Smooth muscle cell (in vitro differentiated cells): ENCODE measurements around the gene TBK1. TPM values are rescaled to one million over a fixed set of nuclear protein-coding genes. Genes with fewer than 3 reads are reported as not detected.

Source experiments
- DNase-seq: peaks from one replicate; lab custom pipeline; 2025; ENCODE audit not compliant: unreplicated experiment; lab: John Stamatoyannopoulos, UW
- H2AFZ ChIP-seq: fragments of 200-600 bp; sonication (generic); 2 replicates; pipeline ENCODE4 v1.6.0; 2016; ENCODE audit warnings: antibody characterized with exemption, low read depth, mild to moderate bottlenecking
- H3F3A ChIP-seq: fragments of 200-600 bp; sonication (generic); 2 replicates; pipeline ENCODE4 v1.6.0; 2017; ENCODE audit warnings: antibody characterized with exemption, low read depth
- H3K27ac ChIP-seq: fragments of 200-600 bp; sonication (generic); 2 replicates; pipeline ENCODE4 v1.5.1; 2016; ENCODE audit warnings: low read depth, mild to moderate bottlenecking
- H3K27me3 ChIP-seq: fragments of 200-600 bp; sonication (generic); 2 replicates; pipeline ENCODE4 v1.6.1; 2016; ENCODE audit warnings: low read depth, mild to moderate bottlenecking
- H3K36me3 ChIP-seq: fragments of 200-600 bp; sonication (generic); 2 replicates; pipeline ENCODE4 v1.5.1; 2016; ENCODE audit warnings: low read depth
- H3K4me1 ChIP-seq: fragments of 200-600 bp; sonication (generic); 2 replicates; pipeline ENCODE4 v1.5.1; 2016; ENCODE audit warnings: low read depth
- H3K4me2 ChIP-seq: fragments of 200-600 bp; sonication (generic); 2 replicates; pipeline ENCODE4 v1.6.0; 2016; ENCODE audit warnings: mild to moderate bottlenecking
- H3K4me3 ChIP-seq: fragments of 200-600 bp; sonication (generic); 2 replicates; pipeline ENCODE4 v1.5.1; 2016; ENCODE audit warnings: mild to moderate bottlenecking
- H3K79me2 ChIP-seq: fragments of 200-600 bp; sonication (generic); 2 replicates; pipeline ENCODE4 v1.6.0; 2016; ENCODE audit warnings: low read depth, mild to moderate bottlenecking
- H3K9ac ChIP-seq: fragments of 200-600 bp; sonication (generic); 2 replicates; pipeline ENCODE4 v1.6.0; 2016; ENCODE audit warnings: low read depth
- H3K9me3 ChIP-seq: fragments of 200-600 bp; sonication (generic); replicated peaks from 2 replicates; pipeline ENCODE4 v1.5.1; 2016; ENCODE audit warnings: low read depth
- H4K20me1 ChIP-seq: fragments of 200-600 bp; sonication (generic); 2 replicates; pipeline ENCODE4 v1.6.0; 2016; ENCODE audit warnings: low read depth
- CTCF ChIP-seq: fragments of 200-600 bp; sonication (generic); IDR thresholded peaks from 2 replicates; pipeline ENCODE4 v1.5.1; 2017; ENCODE audit warnings: borderline replicate concordance, mild to moderate bottlenecking, antibody characterized with exemption; ENCODE audit not compliant: insufficient read depth, poor library complexity, severe bottlenecking
- WGBS: methylation state at CpG from one replicate; pipeline ENCODE4 v1.1.7; 2016; ENCODE audit warnings: low lambda C conversion rate; 5-methylcytosine and 5-hydroxymethylcytosine counted together
- polyA plus RNA-seq: library from polyadenylated mRNA; unstranded; fragments of >200 nt; fragmentation: Nextera tagmentation; extraction: Ambion mirVana; gene quantifications from 2 replicates; pipeline ENCODE4 v1.2.1, GENCODE V29; 2016
- total RNA-seq: library from RNA; depleted of rRNA; stranded (reverse); fragments of >200 nt; gene quantifications from 2 replicates; pipeline ENCODE4 v1.2.3, GENCODE V29; 2014

Gene TBK1
- total and polyA plus RNA-seq, 2 experiments from 2014 or later = 16.8 to 28.9 TPM

GRCh38 chr12:64501486-64501885 lies 49.6 kb downstream of the TBK1 start:
- no peaks in the 10 kb centered on the region for H4K20me1 ChIP-seq
- no peaks in the 10 kb centered on the region for H3K27me3 ChIP-seq
- no peak overlapping the region for H3K4me3 ChIP-seq
- 95% methylated on average over 7 of the region's 7 CpGs for WGBS
- TF ChIP-seq CTCF = no peak
- H3K36me3 ChIP-seq = peaks cover 19% of the 10 kb centered on the region
- H3K27ac ChIP-seq = no peak overlapping the region
- no peaks in the 10 kb centered on the region for H3F3A ChIP-seq
- no peaks in the 10 kb centered on the region for H3K9me3 ChIP-seq
- no peak for DNase-seq
- no peak overlapping the region for H3K4me2 ChIP-seq
- no peak overlapping the region for H2AFZ ChIP-seq
- H3K4me1 ChIP-seq = no peaks in the 10 kb centered on the region
- no peaks in the 10 kb centered on the region for H3K79me2 ChIP-seq
- no peak overlapping the region for H3K9ac ChIP-seq

GRCh38 chr12:64506955-64507354 lies 55.0 kb downstream of the TBK1 start:
- H3K4me3 ChIP-seq = no peak overlapping the region
- WGBS = 89% methylated on average over 4 of the region's 4 CpGs
- no peaks in the 10 kb centered on the region for H3K36me3 ChIP-seq
- H3K79me2 ChIP-seq = no peaks in the 10 kb centered on the region
- H3K4me2 ChIP-seq = no peak overlapping the region
- no peak overlapping the region for H3K27ac ChIP-seq
- no peaks in the 10 kb centered on the region for H3F3A ChIP-seq
- no peaks in the 10 kb centered on the region for H4K20me1 ChIP-seq
- H3K9me3 ChIP-seq = no peaks in the 10 kb centered on the region
- no peak overlapping the region for H3K9ac ChIP-seq
- no peak for DNase-seq
- no peaks in the 10 kb centered on the region for H3K4me1 ChIP-seq
- H3K27me3 ChIP-seq = no peaks in the 10 kb centered on the region
- TF ChIP-seq CTCF = no peak
- H2AFZ ChIP-seq = no peak overlapping the region

GRCh38 chr12:64510667-64511066 lies 58.7 kb downstream of the TBK1 start:
- no peaks in the 10 kb centered on the region for H3F3A ChIP-seq
- no peak overlapping the region for H3K4me3 ChIP-seq
- H3K27ac ChIP-seq = no peak overlapping the region
- no peak overlapping the region for H2AFZ ChIP-seq
- DNase-seq = no peak
- WGBS = 85% methylated on average over 1 of the region's 1 CpG
- H3K9me3 ChIP-seq = no peaks in the 10 kb centered on the region
- no peak overlapping the region for H3K9ac ChIP-seq
- no peak overlapping the region for H3K4me2 ChIP-seq
- TF ChIP-seq CTCF = no peak
- H4K20me1 ChIP-seq = no peaks in the 10 kb centered on the region
- no peaks in the 10 kb centered on the region for H3K27me3 ChIP-seq
- H3K79me2 ChIP-seq = no peaks in the 10 kb centered on the region
- no peaks in the 10 kb centered on the region for H3K4me1 ChIP-seq
- no peaks in the 10 kb centered on the region for H3K36me3 ChIP-seq

GRCh38 chr12:64518396-64518795 lies 66.5 kb downstream of the TBK1 start:
- H3K4me1 ChIP-seq = no peaks in the 10 kb centered on the region
- no peak overlapping the region for H2AFZ ChIP-seq
- H3K27ac ChIP-seq = no peak overlapping the region
- no peaks in the 10 kb centered on the region for H3K36me3 ChIP-seq
- TF ChIP-seq CTCF = no peak
- no peaks in the 10 kb centered on the region for H4K20me1 ChIP-seq
- H3K79me2 ChIP-seq = no peaks in the 10 kb centered on the region
- no peak overlapping the region for H3K4me2 ChIP-seq
- no peaks in the 10 kb centered on the region for H3K27me3 ChIP-seq
- H3K4me3 ChIP-seq = no peak overlapping the region
- DNase-seq = no peak
- no peak overlapping the region for H3K9ac ChIP-seq
- H3K9me3 ChIP-seq = no peaks in the 10 kb centered on the region
- WGBS = 91% methylated on average over 5 of the region's 5 CpGs
- no peaks in the 10 kb centered on the region for H3F3A ChIP-seq
